ENCODE results near the gene TMEM222.

Gene TMEM222

GRCh38 chr1:27358038-27358927 lies 36.3 kb downstream of the TMEM222 start:
- no peak for DNase-seq
- no peak for TF ChIP-seq CTCF (IDR thresholded peaks at IDR 0.05; ENCODE audit: low read depth, low read length)
- Histone ChIP-seq H3K4me3 (ENCODE audit: low read depth, low read length) (no peak overlapping the region), H3K27me3 (no peaks in the 10 kb centered on the region), H3K9me3 (no peaks in the 10 kb centered on the region), H3K4me1 (no peaks in the 10 kb centered on the region), H3K36me3 (no peaks in the 10 kb centered on the region)

GRCh38 chr1:27358928-27359313 lies 37.0 kb downstream of the TMEM222 start:
- TF ChIP-seq CTCF (IDR thresholded peaks at IDR 0.05; ENCODE audit: low read depth, low read length) = no peak
- no peaks in the 10 kb centered on the region for H3K4me1 ChIP-seq
- no peak overlapping the region for H3K4me3 ChIP-seq (ENCODE audit: low read depth, low read length)
- no peaks in the 10 kb centered on the region for H3K36me3 ChIP-seq
- no peak for DNase-seq
- no peaks in the 10 kb centered on the region for H3K9me3 ChIP-seq
- H3K27me3 ChIP-seq = no peaks in the 10 kb centered on the region

- Histone ChIP-seq H3K4me1 (no peaks in the 10 kb centered on the region), H3K36me3 (no peaks in the 10 kb centered on the region), H3K4me3 (ENCODE audit: low read depth, low read length) (no peak overlapping the region), H3K27me3 (no peaks in the 10 kb centered on the region), H3K9me3 (no peaks in the 10 kb centered on the region)
- DNase-seq = no peak
- no peak for TF ChIP-seq CTCF (IDR thresholded peaks at IDR 0.05; ENCODE audit: low read depth, low read length)
Observed at GRCh38 chr1:27359822-27360158, 37.8 kb downstream of the TMEM222 start.

GRCh38 chr1:27360159-27361043 lies 38.4 kb downstream of the TMEM222 start:
- no peak for TF ChIP-seq CTCF (IDR thresholded peaks at IDR 0.05; ENCODE audit: low read depth, low read length)
- Histone ChIP-seq H3K9me3 (no peaks in the 10 kb centered on the region), H3K4me1 (no peaks in the 10 kb centered on the region; the same call in 1 of the 2 replicates), H3K27me3 (no peaks in the 10 kb centered on the region), H3K4me3 (ENCODE audit: low read depth, low read length) (no peak overlapping the region), H3K36me3 (no peaks in the 10 kb centered on the region)
- DNase-seq = no peak

- no peak for TF ChIP-seq CTCF (IDR thresholded peaks at IDR 0.05; ENCODE audit: low read depth, low read length)
- Histone ChIP-seq H3K27me3 (no peaks in the 10 kb centered on the region), H3K4me3 (ENCODE audit: low read depth, low read length) (no peak overlapping the region), H3K9me3 (no peaks in the 10 kb centered on the region), H3K36me3 (no peaks in the 10 kb centered on the region), H3K4me1 (no peaks in the 10 kb centered on the region; the same call in 1 of the 2 replicates)
- no peak for DNase-seq
Observed at GRCh38 chr1:27361044-27361402, 39.1 kb downstream of the TMEM222 start.

Measured in BE2C (cell line).